HEK293 (cell line): ENCODE results near the gene TIAM1.

Source experiments
- CTCF ChIA-PET: fragments of 350-600 bp; formaldehyde crosslinking; extraction: SDS; loops from one replicate; lab custom pipeline; 2021; ENCODE audit warnings: antibody characterized with exemption; lab: Yijun Ruan, JAX
- POLR2A ChIA-PET: fragments of 300-600 bp; formaldehyde crosslinking; extraction: SDS; loops from one replicate; lab custom pipeline; 2020; ENCODE audit warnings: antibody characterized with exemption, inconsistent platforms; lab: Yijun Ruan, JAX
- H3K27ac ChIP-seq: fragments of 200-500 bp; sonication (Bioruptor generic); 2 replicates; pipeline ENCODE4 v1.5.1; 2014; ENCODE audit warnings: low read depth, low read length, control low read depth, inconsistent platforms; ENCODE audit errors: extremely low read depth
- H3K36me3 ChIP-seq, 2 experiments: fragments of 200-500 bp in 1 of 2; sonication (Bioruptor generic) in 1 of 2; 1 replicate in 1 of 2; 2 replicates in 1 of 2; pipeline ENCODE4 v1.5.1; 2014 to 2017; ENCODE audit warnings: inconsistent platforms in 2 of 2, low read length in 2 of 2; ENCODE audit not compliant: control insufficient read depth in 2 of 2, insufficient read depth in 1 of 2
- H3K4me1 ChIP-seq: fragments of 200-500 bp; sonication (Bioruptor generic); 2 replicates; pipeline ENCODE4 v1.5.1; 2014; ENCODE audit warnings: mild to moderate bottlenecking, low read length, inconsistent platforms; ENCODE audit not compliant: control insufficient read depth, insufficient read depth
- H3K4me3 ChIP-seq: 2 replicates; pipeline ENCODE4 v1.5.1; 2011; ENCODE audit warnings: low read depth, mild to moderate bottlenecking, control low read depth, low read length, moderate library complexity
- H3K9me3 ChIP-seq: fragments of 200-500 bp; sonication (Bioruptor generic); 2 replicates; pipeline ENCODE4 v1.5.1; 2014; ENCODE audit warnings: low read depth, low read length, inconsistent platforms; ENCODE audit not compliant: control insufficient read depth, insufficient read depth
- EGR2 ChIP-seq: fragments of 450-650 bp; formaldehyde crosslinking; IDR thresholded peaks from 2 replicates; pipeline ENCODE4 v1.5.1; 2016; ENCODE audit warnings: low read depth, missing biosample characterization, missing genetic modification characterization
- GLIS1 ChIP-seq: fragments of 450-650 bp; formaldehyde crosslinking; IDR thresholded peaks from 2 replicates; pipeline ENCODE4 v1.5.1; 2016; ENCODE audit warnings: missing biosample characterization, missing genetic modification characterization
- GLIS2 ChIP-seq: fragments of 450-650 bp; formaldehyde crosslinking; IDR thresholded peaks from 2 replicates; pipeline ENCODE4 v1.5.1; 2016; ENCODE audit warnings: missing biosample characterization, missing genetic modification characterization
- HOXC10 ChIP-seq: sonication (generic); formaldehyde crosslinking; IDR thresholded peaks from 2 replicates; pipeline ENCODE4 v1.8.1; 2023; ENCODE audit warnings: mild to moderate bottlenecking, missing genetic modification reagents
- IKZF3 ChIP-seq: fragments of 450-650 bp; IDR thresholded peaks from 2 replicates; pipeline ENCODE4 v1.5.0; 2018; ENCODE audit warnings: missing biosample characterization, mild to moderate bottlenecking, missing genetic modification characterization, moderate library complexity
- KLF9 ChIP-seq: fragments of 450-650 bp; formaldehyde crosslinking; IDR thresholded peaks from 2 replicates; pipeline ENCODE4 v1.5.1; 2016; ENCODE audit warnings: missing biosample characterization, missing genetic modification characterization, low read depth
- SCRT1 ChIP-seq: fragments of 450-650 bp; formaldehyde crosslinking; IDR thresholded peaks from 2 replicates; pipeline ENCODE4 v1.5.1; 2016; ENCODE audit warnings: missing biosample characterization, missing genetic modification characterization, borderline replicate concordance
- SCRT2 ChIP-seq: fragments of 450-650 bp; formaldehyde crosslinking; IDR thresholded peaks from 2 replicates; pipeline ENCODE4 v1.5.1; 2016; ENCODE audit warnings: missing biosample characterization, missing genetic modification characterization
- SP2 ChIP-seq: fragments of 450-650 bp; formaldehyde crosslinking; IDR thresholded peaks from 2 replicates; pipeline ENCODE4 v1.5.1; 2016; ENCODE audit warnings: missing biosample characterization, missing genetic modification characterization
- SP3 ChIP-seq: fragments of 450-650 bp; formaldehyde crosslinking; IDR thresholded peaks from 2 replicates; pipeline ENCODE4 v1.5.1; 2016; ENCODE audit warnings: missing biosample characterization, missing genetic modification characterization
- ZBTB48 ChIP-seq: fragments of 450-650 bp; formaldehyde crosslinking; IDR thresholded peaks from 2 replicates; pipeline ENCODE4 v1.5.1; 2016; ENCODE audit warnings: missing biosample characterization, missing genetic modification characterization
- ZBTB8A ChIP-seq: fragments of 450-650 bp; formaldehyde crosslinking; IDR thresholded peaks from 2 replicates; pipeline ENCODE4 v1.5.1; 2016; ENCODE audit warnings: missing biosample characterization, missing genetic modification characterization
- ZIC2 ChIP-seq: fragments of 450-650 bp; formaldehyde crosslinking; IDR thresholded peaks from 2 replicates; pipeline ENCODE4 v1.5.1; 2016; ENCODE audit warnings: missing biosample characterization, missing genetic modification characterization
- ZNF140 ChIP-seq: fragments of 450-650 bp; formaldehyde crosslinking; IDR thresholded peaks from 2 replicates; pipeline ENCODE4 v1.5.1; 2016; ENCODE audit warnings: missing biosample characterization, missing genetic modification characterization
- ZNF175 ChIP-seq: fragments of 450-650 bp; formaldehyde crosslinking; IDR thresholded peaks from 2 replicates; pipeline ENCODE4 v1.5.1; 2016; ENCODE audit warnings: missing biosample characterization, missing genetic modification characterization
- ZNF19 ChIP-seq: fragments of 450-650 bp; formaldehyde crosslinking; IDR thresholded peaks from 2 replicates; pipeline ENCODE4; 2016; ENCODE audit warnings: missing biosample characterization, missing genetic modification characterization, low read depth
- ZNF221 ChIP-seq: fragments of 450-650 bp; formaldehyde crosslinking; IDR thresholded peaks from 2 replicates; pipeline ENCODE4 v1.5.1; 2017; ENCODE audit warnings: missing biosample characterization, missing genetic modification characterization, borderline replicate concordance
- ZNF26 ChIP-seq: fragments of 450-650 bp; formaldehyde crosslinking; IDR thresholded peaks from 2 replicates; pipeline ENCODE4 v1.5.1; 2016; ENCODE audit warnings: missing biosample characterization, missing genetic modification characterization
- ZNF350 ChIP-seq: fragments of 450-650 bp; formaldehyde crosslinking; IDR thresholded peaks from 2 replicates; pipeline ENCODE4 v1.5.0; 2017; ENCODE audit warnings: missing biosample characterization, mild to moderate bottlenecking, missing genetic modification characterization
- ZNF600 ChIP-seq: fragments of 450-650 bp; formaldehyde crosslinking; IDR thresholded peaks from 2 replicates; pipeline ENCODE4 v1.5.1; 2016; ENCODE audit warnings: missing biosample characterization, missing genetic modification characterization
- ZNF654 ChIP-seq: fragments of 450-650 bp; formaldehyde crosslinking; IDR thresholded peaks from 2 replicates; pipeline ENCODE4 v1.5.1; 2016; ENCODE audit warnings: low read depth, missing biosample characterization, missing genetic modification characterization
- ZNF677 ChIP-seq: fragments of 450-650 bp; IDR thresholded peaks from 2 replicates; pipeline ENCODE4 v1.5.0; 2018; ENCODE audit warnings: missing biosample characterization, mild to moderate bottlenecking, missing genetic modification characterization, moderate library complexity
- ZNF76 ChIP-seq: fragments of 450-650 bp; formaldehyde crosslinking; IDR thresholded peaks from 2 replicates; pipeline ENCODE4; 2016; ENCODE audit warnings: low read depth, missing biosample characterization, missing genetic modification characterization, borderline replicate concordance
- ZNF776 ChIP-seq: fragments of 450-650 bp; formaldehyde crosslinking; IDR thresholded peaks from 2 replicates; pipeline ENCODE4 v1.5.0; 2017; ENCODE audit warnings: missing biosample characterization, missing genetic modification characterization, borderline replicate concordance
- ZSCAN16 ChIP-seq: fragments of 450-650 bp; formaldehyde crosslinking; IDR thresholded peaks from 2 replicates; pipeline ENCODE4 v1.5.1; 2016; ENCODE audit warnings: missing biosample characterization, missing genetic modification characterization
- TF ChIP-seq, protein P1 (sequence below): fragments of 450-650 bp; formaldehyde crosslinking; IDR thresholded peaks from 2 replicates; pipeline ENCODE4 v1.5.1; 2016; ENCODE audit warnings: missing biosample characterization, missing genetic modification characterization
- TF ChIP-seq, protein P2 (sequence below): fragments of 450-650 bp; formaldehyde crosslinking; IDR thresholded peaks from 2 replicates; pipeline ENCODE4 v1.5.1; 2017; ENCODE audit warnings: missing biosample characterization, missing genetic modification characterization
- TF ChIP-seq, protein P3 (sequence below): fragments of 450-650 bp; formaldehyde crosslinking; IDR thresholded peaks from 2 replicates; pipeline ENCODE4 v1.5.1; 2017; ENCODE audit warnings: missing biosample characterization, missing genetic modification characterization

TIAM1 gene

DNA sequence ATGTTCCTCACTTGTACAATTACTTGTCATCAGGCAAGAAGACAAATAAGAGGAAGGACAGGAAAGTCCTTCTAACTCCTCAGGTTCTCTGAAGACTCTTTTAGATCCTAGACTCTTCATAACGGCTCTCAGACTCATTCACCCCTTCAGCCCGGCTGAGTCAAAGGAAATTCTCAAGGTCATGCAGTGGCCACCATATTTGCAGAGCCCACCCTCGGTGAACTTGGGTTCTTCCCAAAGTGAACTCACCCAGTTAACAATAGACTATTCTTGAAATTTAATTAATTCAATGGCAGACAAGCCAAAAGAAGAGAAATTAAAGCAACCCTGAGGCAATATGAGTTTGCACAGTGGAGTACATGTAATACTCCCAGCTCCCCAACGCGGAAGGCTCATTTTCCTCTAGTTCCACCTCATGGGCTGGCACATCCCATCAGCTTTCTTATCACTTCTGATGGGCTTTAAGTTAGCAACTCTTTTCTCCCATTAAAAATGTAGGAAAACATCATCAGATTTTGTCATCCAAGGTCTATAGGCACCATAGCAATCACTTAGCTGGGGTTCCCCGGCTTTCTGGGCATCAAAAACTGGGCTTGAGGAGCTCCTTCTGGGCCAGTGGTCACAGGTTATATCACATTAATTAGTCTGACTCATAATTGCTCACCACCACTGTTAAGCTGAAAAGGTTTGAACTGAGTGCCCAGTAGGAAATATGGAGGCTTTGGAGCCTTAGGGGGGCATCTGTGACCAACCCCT lies 27.8 kb upstream of the TIAM1 start:
- POLR2A ChIA-PET = no interaction called here
- no peak overlapping the region for H3K27ac ChIP-seq
- no peak for TF ChIP-seq KLF9 (tag by site-specific recombination)
- no peak for TF ChIP-seq ZNF26 (tag by site-specific recombination)
- peak; percentile 31; the same call in 1 of the 2 replicates for TF ChIP-seq ZIC2
- TF ChIP-seq, all 188 proteins: peak for 1
- CTCF ChIA-PET = interaction anchor here (0.5 to 1.2 kb wide), 6 partner anchors 10 to 203 kb away, joined by 3 to 4 read pairs (median 3); no protein-coding TSS in a partner anchor
- no peak overlapping the region for H3K4me3 ChIP-seq
- no peaks in the 10 kb centered on the region for H3K9me3 ChIP-seq
- H3K4me1 ChIP-seq = peaks cover 9% of the 10 kb centered on the region
- H3K36me3 ChIP-seq = no peaks in the 10 kb centered on the region

DNA sequence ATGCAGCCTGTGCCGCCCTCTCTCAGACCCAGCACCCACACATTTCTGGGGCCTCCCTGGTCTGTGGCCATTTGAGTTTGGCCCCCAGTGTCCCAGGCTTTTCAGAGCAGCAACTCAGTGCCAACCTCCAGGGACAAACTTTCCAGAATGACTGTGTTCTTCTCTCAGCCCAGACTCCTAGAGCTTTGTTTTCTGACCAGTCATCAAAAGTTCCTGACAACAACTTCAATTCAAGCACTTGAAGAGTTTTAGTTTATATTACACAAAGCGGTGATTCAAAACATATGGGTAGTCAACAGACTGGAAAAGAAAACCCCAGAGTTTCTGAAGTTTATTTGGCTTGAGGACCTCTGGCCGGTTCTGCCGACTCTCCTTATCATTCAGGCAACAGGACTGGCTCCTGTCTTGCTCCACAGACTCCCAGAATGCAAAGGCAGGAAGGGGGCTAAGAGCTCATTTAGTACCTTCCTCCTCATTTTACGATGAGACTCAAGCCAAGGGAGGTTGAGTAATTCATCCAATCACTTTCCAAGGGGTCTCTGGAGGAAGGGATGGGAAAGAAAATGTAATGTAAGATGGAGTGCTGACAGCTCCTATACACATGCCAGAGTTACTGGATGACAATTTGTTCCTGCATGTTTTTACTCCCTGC lies 27.0 kb upstream of the TIAM1 start:
- no peak overlapping the region for H3K27ac ChIP-seq
- no peak overlapping the region for H3K4me3 ChIP-seq
- peaks cover 9% of the 10 kb centered on the region for H3K4me1 ChIP-seq
- no peaks in the 10 kb centered on the region for H3K36me3 ChIP-seq
- POLR2A ChIA-PET = no interaction called here
- CTCF ChIA-PET = interaction anchor here (0.6 to 1.1 kb wide), 2 partner anchors 20 to 237 kb away, joined by 3 read pairs; no protein-coding TSS in a partner anchor
- H3K9me3 ChIP-seq = no peaks in the 10 kb centered on the region
- no peak for TF ChIP-seq HOXC10
- TF ChIP-seq ZNF19 (tag by site-specific recombination) = no peak
- no peak for TF ChIP-seq GLIS2 (tag by site-specific recombination)
- no peak for TF ChIP-seq ZNF654 (tag by site-specific recombination)
- TF ChIP-seq EGR2 (tag by site-specific recombination) = no peak
- TF ChIP-seq ZNF600 (tag by site-specific recombination) = 0 out of 2 replicates have a peak, but pooled peaks have one; percentile 31
- TF ChIP-seq, protein P1, sequence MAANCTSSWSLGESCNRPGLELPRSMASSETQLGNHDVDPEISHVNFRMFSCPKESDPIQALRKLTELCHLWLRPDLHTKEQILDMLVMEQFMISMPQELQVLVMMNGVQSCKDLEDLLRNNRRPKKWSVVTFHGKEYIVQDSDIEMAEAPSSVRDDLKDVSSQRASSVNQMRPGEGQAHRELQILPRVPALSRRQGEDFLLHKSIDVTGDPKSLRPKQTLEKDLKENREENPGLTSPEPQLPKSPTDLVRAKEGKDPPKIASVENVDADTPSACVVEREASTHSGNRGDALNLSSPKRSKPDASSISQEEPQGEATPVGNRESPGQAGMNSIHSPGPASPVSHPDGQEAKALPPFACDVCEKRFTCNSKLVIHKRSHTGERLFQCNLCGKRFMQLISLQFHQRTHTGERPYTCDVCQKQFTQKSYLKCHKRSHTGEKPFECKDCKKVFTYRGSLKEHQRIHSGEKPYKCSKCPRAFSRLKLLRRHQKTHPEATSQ (tag by site-specific recombination) = no peak
- TF ChIP-seq ZNF677 (tag by site-specific recombination) = no peak
- no peak for TF ChIP-seq ZNF76
- TF ChIP-seq SP3 = no peak
- no peak for TF ChIP-seq ZNF140 (tag by site-specific recombination)
- TF ChIP-seq SCRT1 (tag by site-specific recombination) = no peak
- no peak for TF ChIP-seq ZBTB8A (tag by site-specific recombination)
- TF ChIP-seq ZNF776 = no peak
- no peak for TF ChIP-seq SP2 (tag by site-specific recombination)
- no peak for TF ChIP-seq SCRT2 (tag by site-specific recombination)
- no peak for TF ChIP-seq ZNF175 (tag by site-specific recombination)
- TF ChIP-seq, protein P2, sequence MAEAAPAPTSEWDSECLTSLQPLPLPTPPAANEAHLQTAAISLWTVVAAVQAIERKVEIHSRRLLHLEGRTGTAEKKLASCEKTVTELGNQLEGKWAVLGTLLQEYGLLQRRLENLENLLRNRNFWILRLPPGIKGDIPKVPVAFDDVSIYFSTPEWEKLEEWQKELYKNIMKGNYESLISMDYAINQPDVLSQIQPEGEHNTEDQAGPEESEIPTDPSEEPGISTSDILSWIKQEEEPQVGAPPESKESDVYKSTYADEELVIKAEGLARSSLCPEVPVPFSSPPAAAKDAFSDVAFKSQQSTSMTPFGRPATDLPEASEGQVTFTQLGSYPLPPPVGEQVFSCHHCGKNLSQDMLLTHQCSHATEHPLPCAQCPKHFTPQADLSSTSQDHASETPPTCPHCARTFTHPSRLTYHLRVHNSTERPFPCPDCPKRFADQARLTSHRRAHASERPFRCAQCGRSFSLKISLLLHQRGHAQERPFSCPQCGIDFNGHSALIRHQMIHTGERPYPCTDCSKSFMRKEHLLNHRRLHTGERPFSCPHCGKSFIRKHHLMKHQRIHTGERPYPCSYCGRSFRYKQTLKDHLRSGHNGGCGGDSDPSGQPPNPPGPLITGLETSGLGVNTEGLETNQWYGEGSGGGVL (tag by site-specific recombination) = no peak
- peak; percentile 51; the same call in 1 of the 2 replicates for TF ChIP-seq GLIS1
- no peak for TF ChIP-seq ZBTB48 (tag by site-specific recombination)
- no peak for TF ChIP-seq ZNF221 (tag by site-specific recombination)
- no peak for TF ChIP-seq ZSCAN16 (tag by site-specific recombination)
- no peak for TF ChIP-seq IKZF3 (tag by site-specific recombination)
- no peak for TF ChIP-seq ZNF350 (tag by site-specific recombination)
- TF ChIP-seq, protein P3, sequence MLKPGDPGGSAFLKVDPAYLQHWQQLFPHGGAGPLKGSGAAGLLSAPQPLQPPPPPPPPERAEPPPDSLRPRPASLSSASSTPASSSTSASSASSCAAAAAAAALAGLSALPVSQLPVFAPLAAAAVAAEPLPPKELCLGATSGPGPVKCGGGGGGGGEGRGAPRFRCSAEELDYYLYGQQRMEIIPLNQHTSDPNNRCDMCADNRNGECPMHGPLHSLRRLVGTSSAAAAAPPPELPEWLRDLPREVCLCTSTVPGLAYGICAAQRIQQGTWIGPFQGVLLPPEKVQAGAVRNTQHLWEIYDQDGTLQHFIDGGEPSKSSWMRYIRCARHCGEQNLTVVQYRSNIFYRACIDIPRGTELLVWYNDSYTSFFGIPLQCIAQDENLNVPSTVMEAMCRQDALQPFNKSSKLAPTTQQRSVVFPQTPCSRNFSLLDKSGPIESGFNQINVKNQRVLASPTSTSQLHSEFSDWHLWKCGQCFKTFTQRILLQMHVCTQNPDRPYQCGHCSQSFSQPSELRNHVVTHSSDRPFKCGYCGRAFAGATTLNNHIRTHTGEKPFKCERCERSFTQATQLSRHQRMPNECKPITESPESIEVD (tag by site-specific recombination) = 0 out of 2 replicates have a peak, but pooled peaks have one; percentile 5
- TF ChIP-seq, all 188 proteins: peak for 3
